K562 (cell line): ENCODE results near the gene TMPRSS7.

ENCODE experiments used
- NBN ChIP-seq: fragments of 450-650 bp; IDR thresholded peaks from 2 replicates; pipeline ENCODE4 v1.6.1; 2016; ENCODE audit warnings: low read depth, mild to moderate bottlenecking
- ZNF197 ChIP-seq: fragments of 200-800 bp; sonication (Bioruptor generic); IDR thresholded peaks from 2 replicates; pipeline ENCODE4 v1.6.1; 2016; ENCODE audit warnings: low read depth, missing genetic modification characterization, missing compliant biosample characterization
- ZNF41 ChIP-seq: fragments of 250-450 bp; sonication (Bioruptor Pico); conservative IDR thresholded peaks from 2 replicates; pipeline ENCODE4 v1.4.0; 2020; ENCODE audit warnings: mild to moderate bottlenecking

- no peak for TF ChIP-seq NBN
- no peak for TF ChIP-seq ZNF197 (CRISPR knock-in tag)
- TF ChIP-seq ZNF41 (CRISPR knock-in tag), result no peak
Measured at GRCh38 chr3:112061152-112061551, 26.6 kb downstream of the TMPRSS7 start.
